ENCODE measurements around the gene KIF5C. TPM values are rescaled to one million over a fixed set of nuclear protein-coding genes. Genes with fewer than 3 reads are reported as not detected.

The KIF5C gene
- total RNA-seq, 1 experiment from 2014 or later = 0.87 TPM

DNA sequence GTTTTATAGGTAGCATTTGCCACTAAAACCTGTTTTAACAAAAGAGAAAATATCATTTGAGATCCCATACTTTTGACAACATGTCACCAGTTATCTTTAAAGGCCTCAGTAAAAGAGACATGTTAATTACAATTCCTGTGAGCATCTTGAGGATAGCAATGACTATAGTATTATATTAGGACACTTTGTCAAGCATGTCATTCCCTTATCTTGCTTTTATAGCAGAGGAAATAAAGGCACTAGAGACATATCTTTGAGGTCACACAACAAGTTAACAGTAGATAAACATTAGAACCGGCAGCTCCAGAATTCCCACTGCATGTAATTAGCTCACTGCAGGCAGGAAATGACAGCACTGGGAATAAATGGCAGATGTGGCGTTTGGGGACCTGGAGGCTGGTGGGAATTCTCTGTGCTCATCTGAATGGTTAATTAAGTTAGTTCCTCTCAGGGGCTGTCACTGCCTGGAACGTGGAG is 189.4 kb downstream of the KIF5C start:
- Mint-ChIP-seq H3K27me3 (ENCODE audit: unreplicated experiment) (no peaks in the 10 kb centered on the region), H3K4me3 (ENCODE audit: low read depth, unreplicated experiment) (no peak overlapping the region), H3K4me1 (ENCODE audit: low read depth, unreplicated experiment) (peaks cover 15% of the 10 kb centered on the region), H3K9me3 (ENCODE audit: low read depth, unreplicated experiment) (no peaks in the 10 kb centered on the region), H3K27ac (ENCODE audit: unreplicated experiment) (peak overlapping the region; percentile 16), H3K36me3 (ENCODE audit: insufficient read depth, unreplicated experiment) (no peaks in the 10 kb centered on the region)
- CTCF ChIA-PET = interaction anchor here (1.1 kb wide), 1 partner anchor 10 kb away, joined by 3 read pairs; no protein-coding TSS in a partner anchor
- BruUV-seq (replicated peaks) = no TSS peak
- intact Hi-C loops (cut with micrococcal nuclease; ENCODE audit: unreplicated experiment) = no loop called here
- DNase-seq = no peak
- TF ChIP-seq, protein P1, sequence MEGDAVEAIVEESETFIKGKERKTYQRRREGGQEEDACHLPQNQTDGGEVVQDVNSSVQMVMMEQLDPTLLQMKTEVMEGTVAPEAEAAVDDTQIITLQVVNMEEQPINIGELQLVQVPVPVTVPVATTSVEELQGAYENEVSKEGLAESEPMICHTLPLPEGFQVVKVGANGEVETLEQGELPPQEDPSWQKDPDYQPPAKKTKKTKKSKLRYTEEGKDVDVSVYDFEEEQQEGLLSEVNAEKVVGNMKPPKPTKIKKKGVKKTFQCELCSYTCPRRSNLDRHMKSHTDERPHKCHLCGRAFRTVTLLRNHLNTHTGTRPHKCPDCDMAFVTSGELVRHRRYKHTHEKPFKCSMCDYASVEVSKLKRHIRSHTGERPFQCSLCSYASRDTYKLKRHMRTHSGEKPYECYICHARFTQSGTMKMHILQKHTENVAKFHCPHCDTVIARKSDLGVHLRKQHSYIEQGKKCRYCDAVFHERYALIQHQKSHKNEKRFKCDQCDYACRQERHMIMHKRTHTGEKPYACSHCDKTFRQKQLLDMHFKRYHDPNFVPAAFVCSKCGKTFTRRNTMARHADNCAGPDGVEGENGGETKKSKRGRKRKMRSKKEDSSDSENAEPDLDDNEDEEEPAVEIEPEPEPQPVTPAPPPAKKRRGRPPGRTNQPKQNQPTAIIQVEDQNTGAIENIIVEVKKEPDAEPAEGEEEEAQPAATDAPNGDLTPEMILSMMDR (IDR thresholded peaks at IDR 0.05; ENCODE audit: unreplicated experiment) = no peak

DNA sequence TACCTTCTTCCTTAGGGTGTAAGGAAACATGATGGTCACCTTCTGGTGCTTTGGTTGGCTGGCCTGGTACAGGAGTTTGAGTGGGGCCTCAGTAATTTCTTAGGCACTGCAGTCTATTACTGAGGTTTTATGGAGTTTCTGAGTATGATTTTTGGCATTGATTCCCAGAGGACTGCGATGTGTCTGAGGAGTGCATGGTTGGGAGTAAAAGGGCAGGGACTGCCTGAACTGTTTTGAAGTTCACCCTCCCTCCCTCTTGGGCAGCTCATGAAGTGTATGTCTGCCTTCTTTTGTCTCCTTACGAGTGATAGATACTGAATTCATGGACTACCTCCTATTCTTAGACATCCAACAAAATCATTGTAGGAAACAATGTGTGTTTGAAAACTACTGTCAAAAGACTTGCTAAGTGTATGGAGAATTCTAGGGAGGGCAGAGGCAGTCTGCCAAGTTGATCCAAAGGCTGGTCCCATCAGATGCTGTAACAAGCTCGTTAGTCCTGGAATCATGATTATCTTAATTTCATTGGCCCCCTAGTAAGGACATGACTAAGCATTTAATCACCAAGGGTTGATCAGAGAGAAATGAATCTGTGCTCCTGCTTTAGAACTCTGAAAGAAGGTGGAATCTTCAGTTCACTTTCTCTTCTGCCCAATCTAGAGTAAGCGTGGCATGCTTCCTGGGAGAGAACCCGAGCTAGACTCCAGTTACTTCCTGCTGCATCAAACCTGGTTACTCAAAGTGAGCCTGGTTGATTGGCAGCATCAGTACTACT is 190.0 kb downstream of the KIF5C start:
- no TSS peak for BruUV-seq (replicated peaks)
- CTCF ChIA-PET = interaction anchor here (1.1 kb wide), 1 partner anchor 10 kb away, joined by 3 read pairs; no protein-coding TSS in a partner anchor
- peak overlapping the region; percentile 16 for H3K27ac Mint-ChIP-seq (ENCODE audit: unreplicated experiment)
- H3K27me3 Mint-ChIP-seq (ENCODE audit: unreplicated experiment) = no peaks in the 10 kb centered on the region
- TF ChIP-seq, protein P1 (IDR thresholded peaks at IDR 0.05; ENCODE audit: unreplicated experiment) = no peak
- H3K4me3 Mint-ChIP-seq (ENCODE audit: low read depth, unreplicated experiment) = no peak overlapping the region
- intact Hi-C loops (cut with micrococcal nuclease; ENCODE audit: unreplicated experiment) = no loop called here
- no peak for DNase-seq
- no peaks in the 10 kb centered on the region for H3K36me3 Mint-ChIP-seq (ENCODE audit: insufficient read depth, unreplicated experiment)
- peaks cover 15% of the 10 kb centered on the region for H3K4me1 Mint-ChIP-seq (ENCODE audit: low read depth, unreplicated experiment)
- no peaks in the 10 kb centered on the region for H3K9me3 Mint-ChIP-seq (ENCODE audit: low read depth, unreplicated experiment)

DNA sequence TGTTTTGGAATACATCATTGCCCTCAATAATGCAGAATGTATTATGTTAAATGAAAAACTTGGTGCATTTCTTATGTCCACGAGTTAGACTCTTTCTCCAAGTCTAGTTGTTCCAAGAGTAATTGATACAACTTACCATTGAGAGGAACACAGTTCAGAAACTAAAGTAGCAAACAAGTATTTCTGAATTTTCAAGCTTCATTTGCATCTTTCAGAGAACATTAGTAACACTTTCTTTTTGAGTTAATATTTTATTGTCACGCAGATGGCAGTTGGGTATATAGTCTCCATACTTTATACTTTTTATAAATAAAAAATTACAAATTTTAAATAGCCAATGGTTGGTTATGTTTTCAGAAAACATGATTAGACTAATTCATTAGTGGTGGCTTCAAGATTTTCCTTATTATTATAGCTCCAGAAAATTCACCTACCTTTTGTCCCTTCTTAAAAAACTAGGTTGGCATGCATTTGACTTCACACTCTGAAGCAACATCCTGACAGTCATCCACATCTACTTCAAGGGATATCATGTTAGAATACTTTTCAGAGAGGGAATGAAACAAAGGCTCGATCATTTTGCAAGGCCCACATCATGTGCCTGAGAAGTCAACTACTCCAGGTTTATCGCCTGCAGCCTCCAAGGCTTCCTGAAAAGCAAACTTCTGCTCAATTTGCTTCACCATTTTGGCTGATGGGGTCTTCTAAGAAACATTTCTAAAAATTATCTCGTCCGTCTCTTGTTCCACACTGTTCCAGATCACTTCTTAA is 193.4 kb downstream of the KIF5C start:
- BruUV-seq (replicated peaks) = no TSS peak
- no peak overlapping the region for H3K27ac Mint-ChIP-seq (ENCODE audit: unreplicated experiment)
- DNase-seq = no peak
- CTCF ChIA-PET = no interaction called here
- intact Hi-C loops (cut with micrococcal nuclease; ENCODE audit: unreplicated experiment) = no loop called here
- no peaks in the 10 kb centered on the region for H3K9me3 Mint-ChIP-seq (ENCODE audit: low read depth, unreplicated experiment)
- no peak overlapping the region for H3K4me3 Mint-ChIP-seq (ENCODE audit: low read depth, unreplicated experiment)
- H3K27me3 Mint-ChIP-seq (ENCODE audit: unreplicated experiment) = peaks cover 11% of the 10 kb centered on the region
- H3K36me3 Mint-ChIP-seq (ENCODE audit: insufficient read depth, unreplicated experiment) = no peaks in the 10 kb centered on the region
- peaks cover 15% of the 10 kb centered on the region for H3K4me1 Mint-ChIP-seq (ENCODE audit: low read depth, unreplicated experiment)
- TF ChIP-seq, protein P1 (IDR thresholded peaks at IDR 0.05; ENCODE audit: unreplicated experiment) = no peak

DNA sequence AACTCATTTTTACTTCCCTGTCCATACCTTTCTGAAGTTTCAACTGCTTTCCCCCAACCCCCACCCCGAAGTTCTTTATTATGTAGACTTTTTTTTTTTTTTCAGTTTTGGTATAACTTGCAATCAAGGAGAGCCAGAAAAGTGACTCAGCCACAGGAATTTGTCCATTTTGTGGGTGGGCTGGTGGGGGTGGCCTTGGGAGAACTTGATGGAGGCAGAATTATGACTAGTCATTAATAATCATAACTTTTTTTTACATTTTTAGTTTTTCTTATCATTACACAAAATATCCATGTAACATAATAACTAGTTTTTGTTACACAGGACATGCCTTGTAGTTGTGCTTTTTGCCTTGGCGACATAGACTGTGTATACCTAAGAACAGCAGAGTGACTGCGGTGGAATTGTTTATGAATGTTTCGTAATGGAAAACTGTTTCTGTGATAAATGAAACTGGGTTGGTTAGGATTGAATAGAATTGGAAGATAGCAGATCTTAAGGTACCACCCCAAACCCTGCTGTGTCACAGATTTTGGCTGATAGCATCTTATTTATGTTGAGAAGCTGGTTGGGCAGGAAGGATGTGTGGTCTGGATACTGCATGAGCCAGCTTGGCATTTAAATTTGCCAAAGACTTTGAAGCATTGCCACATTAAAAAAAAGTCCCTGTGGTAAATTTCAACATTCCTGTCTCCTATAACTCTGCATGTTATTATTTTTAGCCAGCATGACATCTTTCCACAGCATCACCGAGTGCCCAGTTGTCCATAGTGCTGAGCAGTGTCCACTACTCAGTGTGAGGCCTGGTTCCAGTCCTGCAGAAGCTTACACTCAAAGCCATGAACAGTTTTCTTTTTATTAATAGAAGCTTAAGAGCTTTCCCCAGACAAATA is 194.2 kb downstream of the KIF5C start:
- no TSS peak for BruUV-seq (replicated peaks)
- no peaks in the 10 kb centered on the region for H3K9me3 Mint-ChIP-seq (ENCODE audit: low read depth, unreplicated experiment)
- CTCF ChIA-PET = no interaction called here
- H3K27me3 Mint-ChIP-seq (ENCODE audit: unreplicated experiment) = peaks cover 11% of the 10 kb centered on the region
- no peak for DNase-seq
- no peak overlapping the region for H3K4me3 Mint-ChIP-seq (ENCODE audit: low read depth, unreplicated experiment)
- H3K27ac Mint-ChIP-seq (ENCODE audit: unreplicated experiment) = no peak overlapping the region
- intact Hi-C loops (cut with micrococcal nuclease; ENCODE audit: unreplicated experiment) = no loop called here
- H3K36me3 Mint-ChIP-seq (ENCODE audit: insufficient read depth, unreplicated experiment) = no peaks in the 10 kb centered on the region
- peaks cover 12% of the 10 kb centered on the region for H3K4me1 Mint-ChIP-seq (ENCODE audit: low read depth, unreplicated experiment)
- TF ChIP-seq, protein P1 (IDR thresholded peaks at IDR 0.05; ENCODE audit: unreplicated experiment) = no peak

Measured in Calu3 (cell line).